IPS DF 19.7 (cell line): ENCODE data around the gene SLC24A1.

Source experiments
- DNase-seq: peaks from one replicate; pipeline ENCODE4 v3.0.0-alpha.2; 2013; ENCODE audit warnings: low read depth, low spot score

SLC24A1 gene

DNA sequence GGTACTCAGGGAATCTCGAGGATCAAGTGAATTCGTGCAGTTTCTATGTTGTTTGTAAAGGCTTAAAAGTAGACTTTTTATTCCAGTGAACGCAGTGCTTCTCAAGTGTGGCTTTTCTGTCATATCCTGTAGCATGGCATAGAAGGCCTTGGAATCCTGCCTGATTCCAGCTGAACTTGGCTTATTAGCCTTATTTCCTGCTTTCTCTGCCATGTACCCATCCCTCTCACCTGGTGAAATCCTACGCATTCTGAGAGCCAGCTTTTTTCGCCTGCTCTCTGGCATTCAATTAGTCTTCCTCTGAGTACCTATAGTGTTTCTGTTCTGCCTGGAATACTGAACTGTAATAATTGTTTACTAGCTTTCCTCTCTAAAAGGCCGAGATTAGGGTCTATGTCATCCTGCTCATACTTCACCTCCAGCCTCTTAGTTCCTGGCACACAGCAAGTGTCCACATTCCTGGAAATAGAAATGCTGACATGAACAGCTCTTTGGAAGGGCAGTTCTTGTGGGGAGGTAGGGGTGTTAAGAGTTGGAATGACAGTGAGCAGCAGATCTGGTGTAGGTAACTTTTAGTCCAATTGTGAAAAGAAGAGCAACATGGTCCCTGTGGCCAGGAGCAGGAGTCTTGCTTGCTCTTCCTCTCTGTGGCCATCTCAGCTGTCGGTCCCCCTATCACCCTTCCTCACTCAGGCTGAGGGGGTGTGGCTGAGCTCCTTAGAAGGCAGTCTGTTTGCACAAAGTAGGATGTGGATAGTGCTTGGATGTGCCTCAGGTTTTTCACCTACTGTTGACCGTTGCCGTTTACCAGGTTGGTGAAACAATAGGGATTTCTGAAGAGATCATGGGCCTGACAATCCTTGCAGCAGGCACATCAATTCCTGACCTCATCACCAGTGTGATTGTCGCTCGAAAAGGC lies 30.4 kb downstream of the SLC24A1 start:
- DNase-seq = no peak

- DNase-seq = no peak
Measured at GRCh38 chr15:65653341-65653740, 31.6 kb downstream of the SLC24A1 start.

- DNase-seq = no peak
Measured at GRCh38 chr15:65653801-65654521, 32.2 kb downstream of the SLC24A1 start.

- DNase-seq = no peak
Measured at GRCh38 chr15:65655026-65655425, 33.3 kb downstream of the SLC24A1 start.

- DNase-seq = no peak
Measured at GRCh38 chr15:65655457-65655856, 33.7 kb downstream of the SLC24A1 start.

- no peak for DNase-seq
Measured at GRCh38 chr15:65659502-65660052, 37.8 kb downstream of the SLC24A1 start.

DNA sequence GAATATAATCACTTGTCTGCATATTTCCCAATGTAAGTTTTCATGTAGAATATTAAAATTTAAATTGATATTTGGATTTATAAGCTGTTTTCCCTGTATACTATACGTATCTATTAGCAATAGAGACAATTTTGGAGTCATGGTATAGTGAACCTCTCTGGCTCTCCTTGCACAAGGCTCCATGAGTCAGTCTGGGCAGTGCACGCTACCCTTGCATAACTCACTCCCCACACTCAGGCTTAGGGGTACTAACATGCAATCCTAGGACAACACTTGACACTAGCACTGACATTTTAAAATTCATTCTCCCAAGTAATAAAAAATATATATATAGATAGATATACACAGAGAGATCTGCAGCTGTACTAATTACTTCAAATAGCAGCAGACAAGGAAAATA lies 39.2 kb downstream of the SLC24A1 start:
- DNase-seq = no peak

DNA sequence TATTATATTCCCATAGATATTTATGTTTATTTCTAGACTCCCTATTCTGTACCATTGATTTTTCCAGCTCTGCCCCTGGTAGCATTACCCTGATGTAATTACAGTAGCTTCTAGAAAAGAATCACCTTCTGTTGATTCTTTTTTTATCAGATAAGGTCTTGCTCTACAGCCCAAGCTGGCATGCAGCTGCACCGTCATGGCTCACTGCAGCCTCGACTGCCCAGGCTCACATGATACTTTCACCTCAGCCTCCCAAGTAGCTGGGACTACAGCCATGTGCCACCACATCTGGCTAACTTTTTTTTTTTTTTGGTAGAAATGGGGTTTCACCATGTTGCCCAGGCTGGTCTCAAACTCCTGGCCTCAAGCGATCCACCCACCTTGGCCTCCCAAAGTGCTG lies 41.8 kb downstream of the SLC24A1 start:
- DNase-seq = no peak

DNA sequence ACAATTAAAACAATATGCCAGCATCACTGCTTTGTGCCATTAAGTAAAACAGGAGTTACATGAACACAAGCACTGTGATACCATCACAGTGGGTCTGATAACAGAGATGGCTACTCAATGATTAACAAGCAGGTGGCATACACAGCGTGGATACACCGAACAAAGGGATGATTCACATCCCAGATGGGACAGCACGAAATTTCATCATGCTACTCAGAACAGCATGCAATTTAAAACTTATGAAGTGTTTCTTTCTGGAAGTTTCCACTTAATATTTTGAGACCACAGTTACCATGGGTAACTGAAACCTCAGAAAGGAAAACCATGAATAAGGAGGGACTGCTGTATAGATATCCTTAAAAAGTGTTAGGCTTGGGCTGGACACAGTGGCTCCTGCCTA lies 44.5 kb downstream of the SLC24A1 start:
- DNase-seq = no peak

DNA sequence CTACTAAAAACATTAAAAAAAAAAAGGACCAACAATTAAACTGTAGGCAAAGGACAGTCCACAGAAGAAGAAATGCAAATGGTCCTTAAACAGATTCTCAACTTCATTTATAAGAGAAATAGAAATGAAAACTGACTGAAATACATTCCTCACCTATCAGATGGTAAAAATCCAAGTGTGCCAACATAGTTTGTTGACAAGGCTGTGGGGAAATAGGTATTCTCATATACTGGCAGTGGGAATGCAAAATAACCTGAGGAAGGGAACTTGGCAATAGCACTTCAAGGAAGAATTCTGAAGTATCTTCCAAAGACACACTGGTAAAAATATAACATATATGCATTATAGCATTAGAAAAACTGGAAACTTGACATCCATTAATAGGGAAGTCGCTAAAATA lies 53.8 kb downstream of the SLC24A1 start:
- DNase-seq = no peak

DNA sequence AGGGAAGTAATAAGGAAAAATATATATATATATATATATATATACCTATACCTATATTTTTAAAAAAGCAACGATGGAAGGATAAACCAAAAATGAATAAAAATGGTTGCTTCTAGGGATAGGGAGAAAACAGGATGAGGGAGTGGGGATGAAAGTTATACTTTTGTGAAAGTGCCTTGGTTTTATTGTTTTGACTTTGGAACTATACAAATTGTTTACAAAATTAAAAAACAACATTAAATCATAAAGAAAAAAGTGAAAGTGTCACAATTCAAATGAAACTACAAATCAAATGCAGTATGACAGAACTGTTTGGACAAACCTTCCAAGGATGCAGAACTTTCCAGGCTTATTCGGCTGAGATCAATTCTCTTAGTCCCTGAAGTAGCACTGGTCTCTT lies 54.4 kb downstream of the SLC24A1 start:
- no peak for DNase-seq

DNA sequence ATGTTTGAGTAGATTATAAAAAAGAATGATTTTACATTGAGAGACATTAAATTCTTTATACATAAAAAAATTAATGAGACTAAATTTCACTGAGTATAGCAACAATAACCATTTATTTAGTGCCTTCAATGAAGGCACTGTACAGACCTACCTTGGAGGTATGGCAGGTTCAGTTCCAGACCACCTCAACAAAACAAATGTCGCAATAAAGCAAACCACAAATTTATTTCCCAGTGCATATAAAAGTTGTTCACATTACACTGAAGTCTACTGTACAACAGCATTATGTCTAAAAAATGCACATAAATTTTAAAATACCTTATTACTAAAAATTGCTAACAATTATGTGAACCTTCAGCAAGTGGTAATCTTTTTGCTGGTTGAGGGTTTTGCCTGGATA lies 58.8 kb downstream of the SLC24A1 start:
- DNase-seq = no peak

DNA sequence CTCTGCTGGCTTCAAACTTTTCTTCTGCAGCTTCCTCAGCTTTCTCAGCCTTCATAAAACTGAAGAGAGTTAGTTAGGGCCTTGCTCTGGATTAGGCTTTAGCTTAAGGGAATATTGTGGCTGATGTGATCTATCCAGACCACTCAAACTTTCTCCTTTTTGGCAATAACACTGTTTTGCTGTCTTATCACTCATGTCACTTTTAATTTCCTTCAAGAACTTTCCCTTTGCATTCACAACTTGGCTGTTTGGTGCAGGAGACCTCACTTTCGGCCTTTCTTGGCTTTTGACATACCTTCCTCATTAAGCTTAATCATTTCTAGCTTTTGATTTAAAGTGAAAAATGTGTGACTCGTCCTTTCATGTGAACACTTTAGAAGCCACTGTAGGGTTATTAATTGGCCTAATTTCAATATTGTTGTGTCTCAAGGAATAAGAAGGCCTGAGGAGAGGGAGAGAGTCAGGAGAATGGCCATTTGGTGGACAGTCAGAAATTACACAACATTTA lies 60.7 kb downstream of the SLC24A1 start:
- no peak for DNase-seq

GRCh38 chr15:65688462-65688861 lies 66.7 kb downstream of the SLC24A1 start:
- no peak for DNase-seq

DNA sequence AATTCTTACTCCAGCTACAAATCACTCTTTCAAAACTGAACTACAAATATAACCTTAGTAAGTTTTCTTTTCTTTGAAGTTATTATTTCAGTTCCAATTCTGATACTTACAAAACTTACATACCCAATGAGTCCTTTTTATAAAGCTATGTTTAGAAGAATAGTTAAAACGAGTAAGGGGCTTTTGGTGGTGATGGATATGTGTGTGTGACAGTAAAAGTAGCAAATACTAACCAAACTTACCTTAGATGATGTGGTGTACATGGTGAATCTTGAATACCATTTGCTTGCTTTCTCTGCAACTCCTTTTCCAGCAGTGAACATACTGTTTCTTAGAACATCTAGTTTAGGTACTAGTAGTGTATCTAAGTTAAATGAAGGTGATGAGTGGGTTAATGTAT lies 68.4 kb downstream of the SLC24A1 start:
- no peak for DNase-seq

- no peak for DNase-seq
Measured at GRCh38 chr15:65690778-65691177, 69.0 kb downstream of the SLC24A1 start.

- DNase-seq = no peak
Measured at GRCh38 chr15:65695081-65695480, 73.3 kb downstream of the SLC24A1 start.
